Endothelial cell of umbilical vein (primary cell): Measurements from ENCODE around the gene PDE6B. TPM values are rescaled to one million over a fixed set of nuclear protein-coding genes. Genes with fewer than 3 reads are reported as not detected.

Experiments used
- BruUV-seq: library from RNA; stranded (reverse); fragments of 400-500 nt; replicated peaks from 2 replicates; lab custom pipeline; 2021; lab: Mats Ljungman, UMichigan
- CTCF ChIA-PET: fragments of 300-600, 350-600 bp; sonication (Branson Sonifier 250); formaldehyde crosslinking; loops from one replicate; lab custom pipeline; 2021; ENCODE audit warnings: antibody characterized with exemption, inconsistent platforms; lab: Charles Lee
- POLR2A ChIA-PET: fragments of 300-600, 350-600 bp; sonication (Branson Sonifier 250); formaldehyde crosslinking; loops from one replicate; lab custom pipeline; 2021; ENCODE audit warnings: antibody characterized with exemption, inconsistent platforms; lab: Charles Lee
- DNase-seq: peaks from one replicate; pipeline ENCODE4 v3.0.0-alpha.2; 2011; ENCODE audit warnings: low read depth, low spot score
- FAIRE-seq: peaks from 2 replicates; lab custom pipeline; 2011; peaks lifted over from hg19 to GRCh38; lab: Jason Lieb, UNC
- H2AFZ ChIP-seq: 2 replicates; pipeline ENCODE4 v1.6.0; 2012; ENCODE audit warnings: low read depth, low read length, control low read depth, inconsistent platforms
- H3K27ac ChIP-seq: 2 replicates; pipeline ENCODE4 v1.5.1; 2011; ENCODE audit warnings: low read depth, mild to moderate bottlenecking, control low read depth, low read length, moderate library complexity; ENCODE audit not compliant: insufficient read depth
- H3K27me3 ChIP-seq, 2 experiments: 2 replicates each; pipeline versions ENCODE4 v1.6.0 to v1.6.1; 2011; ENCODE audit warnings: low read length in 2 of 2, mixed read lengths in 1 of 2; ENCODE audit not compliant: control insufficient read depth in 2 of 2, insufficient read depth in 2 of 2
- H3K36me3 ChIP-seq, 2 experiments: 2 replicates in 1 of 2; 3 replicates in 1 of 2; pipeline ENCODE4 v1.5.1; 2011; ENCODE audit warnings: low read length in 2 of 2, mild to moderate bottlenecking in 1 of 2, moderate library complexity in 1 of 2; ENCODE audit not compliant: control insufficient read depth in 2 of 2, insufficient read depth in 2 of 2; ENCODE audit errors: extremely low read depth in 1 of 2
- H3K4me1 ChIP-seq: 3 replicates; pipeline ENCODE4 v1.5.1; 2011; ENCODE audit warnings: mild to moderate bottlenecking, low read length; ENCODE audit not compliant: control insufficient read depth, insufficient read depth; ENCODE audit errors: extremely low read depth
- H3K4me2 ChIP-seq: 2 replicates; pipeline ENCODE4 v1.6.1; 2011; ENCODE audit warnings: low read length, control low read depth, mixed read lengths; ENCODE audit not compliant: insufficient read depth
- H3K4me3 ChIP-seq, 3 experiments: fragments of 200-600 bp in 1 of 3; sonication (generic), shearing (Covaris generic) in 1 of 3; replicated peaks in 1 of 3; 2 replicates each; pipeline ENCODE4 v1.5.1; 2011 to 2016; ENCODE audit warnings: control low read depth in 3 of 3, low read length in 3 of 3, mild to moderate bottlenecking in 2 of 3, inconsistent platforms in 1 of 3, low read depth in 1 of 3, moderate library complexity in 1 of 3; ENCODE audit not compliant: insufficient read depth in 1 of 3
- H3K79me2 ChIP-seq: 2 replicates; pipeline ENCODE4 v1.6.0; 2012; ENCODE audit warnings: low read length, inconsistent platforms; ENCODE audit not compliant: control insufficient read depth, insufficient read depth
- H3K9ac ChIP-seq: replicated peaks from 2 replicates; pipeline ENCODE3; 2011; ENCODE audit warnings: low read length, control low read depth; ENCODE audit not compliant: insufficient read depth; ENCODE audit errors: extremely low read depth
- H3K9me1 ChIP-seq: replicated peaks from 3 replicates; pipeline ENCODE4 v1.6.0; 2011; ENCODE audit warnings: mild to moderate bottlenecking, low read length; ENCODE audit not compliant: control insufficient read depth, insufficient read depth; ENCODE audit errors: extremely low read depth
- H3K9me3 ChIP-seq: replicated peaks from 2 replicates; pipeline ENCODE4 v1.5.1; 2012; ENCODE audit warnings: low read length, inconsistent platforms; ENCODE audit not compliant: control insufficient read depth, insufficient read depth
- H4K20me1 ChIP-seq: replicated peaks from 2 replicates; pipeline ENCODE3; 2011; ENCODE audit warnings: mild to moderate bottlenecking, low read length; ENCODE audit not compliant: control insufficient read depth, insufficient read depth; ENCODE audit errors: extremely low read depth
- CTCF ChIP-seq, 2 donors: IDR thresholded peaks; 1 replicate in 1 of 2; 2 replicates in 1 of 2; pipeline ENCODE4 v1.5.1; 2011; ENCODE audit warnings: low read length in 2 of 2, mild to moderate bottlenecking in 2 of 2, moderate library complexity in 2 of 2, control low read depth in 1 of 2, inconsistent platforms in 1 of 2, low read depth in 1 of 2; ENCODE audit not compliant: insufficient read depth in 1 of 2; ENCODE audit errors: extremely low read depth in 1 of 2
- EZH2 ChIP-seq: IDR thresholded peaks from 2 replicates; pipeline ENCODE4 v1.6.1; 2012; ENCODE audit warnings: borderline replicate concordance, low read depth, mild to moderate bottlenecking, moderate library complexity, low read length, inconsistent platforms; ENCODE audit not compliant: severe bottlenecking
- FOS ChIP-seq: IDR thresholded peaks from 2 replicates; pipeline ENCODE4 v1.6.1; 2011; ENCODE audit warnings: mild to moderate bottlenecking, low read length, moderate library complexity, borderline replicate concordance; ENCODE audit not compliant: insufficient read depth
- GATA2 ChIP-seq: IDR thresholded peaks from 2 replicates; pipeline ENCODE4 v1.7.0; 2011; ENCODE audit warnings: low read depth, mild to moderate bottlenecking, moderate library complexity, mixed read lengths, low read length; ENCODE audit not compliant: insufficient read length, insufficient read depth
- JUN ChIP-seq: IDR thresholded peaks from 2 replicates; pipeline ENCODE4 v1.6.1; 2011; ENCODE audit warnings: borderline replicate concordance, low read depth; ENCODE audit not compliant: insufficient read length, insufficient read depth
- MYC ChIP-seq: IDR thresholded peaks from one replicate; pipeline ENCODE4 v1.6.1; 2011; ENCODE audit warnings: mild to moderate bottlenecking, low read depth, low read length
- POLR2A ChIP-seq: IDR thresholded peaks from 2 replicates; pipeline ENCODE4 v1.6.1; 2012; ENCODE audit warnings: low read depth, mild to moderate bottlenecking, control low read depth, low read length
- POLR2AphosphoS5 ChIP-seq: IDR thresholded peaks from 2 replicates; pipeline ENCODE4 v1.6.1; 2012; ENCODE audit warnings: low read depth, mild to moderate bottlenecking, control low read depth, low read length, moderate library complexity; ENCODE audit not compliant: insufficient read depth
- dilution Hi-C: fragments of 300-500 bp; cut with MboI; formaldehyde crosslinking; loops from one replicate; pipeline ENCODE4 v1.15.0; 2019; ENCODE audit warnings: low sequenced_read_pairs; ENCODE audit not compliant: extremely low pct_ligation_motif_present
- intact Hi-C: fragments of 100-400 bp; cut with micrococcal nuclease; formaldehyde crosslinking; loops from one replicate; pipeline ENCODE4 v1.10.0; 2022
- polyA plus RNA-seq, 4 experiments: library from polyadenylated mRNA; depleted of rRNA in 3 of 4; stranded (reverse) in 3 of 4; unstranded in 1 of 4; fragments of >200 nt; gene quantifications; 2 replicates each; pipeline versions ENCODE4 v1.2.1 to v1.2.3, GENCODE V29; 2011 to 2012; ENCODE audit warnings: missing spikeins in 1 of 4
- total RNA-seq: library from RNA; stranded (reverse); gene quantifications from 2 replicates; pipeline ENCODE4 v1.2.3, GENCODE V29; 2021
- TF ChIP-seq, protein P1 (sequence below): IDR thresholded peaks from 2 replicates; pipeline ENCODE4 v1.6.1; 2011; ENCODE audit not compliant: insufficient read depth, insufficient read length

Gene PDE6B
- total and polyA plus RNA-seq, 2 donors (not counting 3 experiments of a cell fraction or from before 2014, with no cell fraction given), result 0.77 to 1.8 TPM

GRCh38 chr4:620851-621261 lies 4.5 kb upstream of the PDE6B start:
- dilution Hi-C loops, result no loop called here
- ChIA-PET CTCF (no interaction called here), POLR2A (no interaction called here)
- Histone ChIP-seq H3K27me3 (no peaks in the 10 kb centered on the region), H4K20me1 (no peaks in the 10 kb centered on the region), H3K9me1 (no peaks in the 10 kb centered on the region), H3K4me1 (no peaks in the 10 kb centered on the region), H2AFZ (no peak overlapping the region), H3K79me2 (no peaks in the 10 kb centered on the region), H3K27ac (no peak overlapping the region), H3K36me3 (no peaks in the 10 kb centered on the region), H3K9ac (no peak overlapping the region), H3K4me2 (no peak overlapping the region), H3K9me3 (no peaks in the 10 kb centered on the region), H3K4me3 (no peak overlapping the region)
- FAIRE-seq (no peak), DNase-seq (no peak)
- no TSS peak for BruUV-seq
- intact Hi-C loops, result no loop called here
- no peak for TF ChIP-seq POLR2A
- no peak for TF ChIP-seq GATA2
- no peak for TF ChIP-seq EZH2
- no peak for TF ChIP-seq FOS
- TF ChIP-seq CTCF (IDR thresholded peaks at IDR 0.05; ENCODE audit: extremely low read depth in 1 of 2, insufficient read depth in 1 of 2, low read depth in 1 of 2, low read length in 2 of 2), result no peak
- no peak for TF ChIP-seq JUN
- TF ChIP-seq POLR2AphosphoS5, result no peak
- TF ChIP-seq MYC, result no peak
- TF ChIP-seq, protein P1, sequence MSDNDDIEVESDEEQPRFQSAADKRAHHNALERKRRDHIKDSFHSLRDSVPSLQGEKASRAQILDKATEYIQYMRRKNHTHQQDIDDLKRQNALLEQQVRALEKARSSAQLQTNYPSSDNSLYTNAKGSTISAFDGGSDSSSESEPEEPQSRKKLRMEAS, result no peak
